AG10803 (cell line): ENCODE measurements around the gene AK4.

Experiments used
- DNase-seq: peaks from one replicate; pipeline ENCODE4 v3.0.0; 2010; ENCODE audit warnings: low read depth
- H3K4me3 ChIP-seq: 2 replicates; pipeline ENCODE4 v1.5.1; 2011; ENCODE audit warnings: mild to moderate bottlenecking, low read length, control low read depth
- CTCF ChIP-seq: conservative IDR thresholded peaks from 2 replicates; pipeline ENCODE4 v1.5.1; 2011; ENCODE audit warnings: mild to moderate bottlenecking, low read length, control low read depth, inconsistent platforms

AK4 gene

GRCh38 chr1:65255035-65255655 lies 107.1 kb downstream of the AK4 start:
- TF ChIP-seq CTCF: no peak
- peak overlapping the region; percentile 68 for H3K4me3 ChIP-seq

GRCh38 chr1:65255656-65256050 lies 107.7 kb downstream of the AK4 start:
- TF ChIP-seq CTCF: no peak
- DNase-seq: no peak
- peak overlapping the region; percentile 68 for H3K4me3 ChIP-seq

More at GRCh38 chr1:65255035-65255655, 107.1 kb downstream of the AK4 start:
- DNase-seq: peak; percentile 27

GRCh38 chr1:65256860-65257708 lies 109.1 kb downstream of the AK4 start:
- no peak for DNase-seq
- no peak for TF ChIP-seq CTCF
- no peak overlapping the region for H3K4me3 ChIP-seq

GRCh38 chr1:65258106-65258505 lies 110.1 kb downstream of the AK4 start:
- no peak for TF ChIP-seq CTCF
- no peak for DNase-seq
- no peak overlapping the region for H3K4me3 ChIP-seq

DNA sequence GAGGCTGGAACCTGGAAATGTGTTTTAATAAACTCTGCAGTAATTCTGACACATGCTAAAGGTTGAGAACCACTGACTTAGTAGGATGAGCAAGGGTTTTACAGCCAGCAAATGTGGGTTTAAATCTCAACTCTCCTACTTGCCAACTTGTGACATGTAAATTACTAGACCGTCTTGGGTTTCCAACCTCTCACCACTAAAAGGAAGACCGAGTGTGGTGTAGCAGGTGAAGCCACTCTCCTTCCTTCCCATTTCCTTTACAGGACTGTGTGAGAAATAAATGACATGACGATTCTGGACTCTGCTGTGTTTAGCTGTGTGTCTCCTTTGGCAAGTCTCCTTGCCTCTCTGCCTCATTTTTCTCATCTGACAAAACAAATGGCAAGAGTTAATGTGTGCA lies 111.8 kb downstream of the AK4 start:
- no peak overlapping the region for H3K4me3 ChIP-seq
- no peak for TF ChIP-seq CTCF
- DNase-seq: no peak

GRCh38 chr1:65260851-65261473 lies 113.0 kb downstream of the AK4 start:
- TF ChIP-seq CTCF: no peak
- H3K4me3 ChIP-seq: no peak overlapping the region
- DNase-seq: peak; percentile 82
